Measurements from ENCODE around the gene UMODL1.
A peak's percentile ranks its signal among the peaks of the same experiment; 100 is the strongest.
"Not testable (repeated sequence)": the region's sequence is repeated elsewhere in the genome, so short reads cannot be mapped to it uniquely, and the experiment has no call there.

UMODL1 gene

GRCh38 chr21:42172596-42173483 is 101.7 kb downstream of the UMODL1 start:
- no peak for DNase-seq

GRCh38 chr21:42174173-42174572 is 103.1 kb downstream of the UMODL1 start:
- DNase-seq, result no peak

DNA sequence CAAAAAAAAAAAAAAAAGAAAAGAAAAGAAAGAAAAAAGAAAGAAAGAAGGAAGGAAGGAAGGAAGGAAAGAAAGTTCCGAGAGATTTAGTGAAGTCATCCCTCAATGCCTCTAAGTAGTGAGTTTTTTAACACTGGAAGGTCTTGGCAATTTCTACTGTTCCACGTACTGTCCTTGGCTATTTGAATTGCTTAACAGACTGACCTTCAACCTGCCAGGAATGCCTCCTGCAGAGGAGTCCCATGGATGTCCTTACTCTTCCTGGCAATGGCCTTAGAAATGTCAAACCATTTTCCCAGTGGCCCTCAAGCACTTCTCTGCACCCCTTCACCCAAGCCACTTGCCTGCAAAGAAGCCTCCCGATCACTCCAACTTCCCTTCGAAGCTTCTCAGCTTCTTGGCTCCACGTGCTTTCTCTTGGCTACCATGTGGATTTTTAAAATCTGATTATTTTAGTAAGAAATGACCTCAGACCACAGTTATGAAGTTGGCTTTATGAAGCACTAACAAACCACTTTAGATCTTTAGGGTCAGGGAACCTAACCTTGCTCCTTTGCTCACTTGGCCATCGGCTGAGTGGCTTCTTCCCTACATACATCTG is 104.1 kb downstream of the UMODL1 start:
- no peak for DNase-seq

- DNase-seq, result no peak
Observed at GRCh38 chr21:42176859-42177258, 105.7 kb downstream of the UMODL1 start.

- no peak for DNase-seq
Observed at GRCh38 chr21:42179316-42179715, 108.2 kb downstream of the UMODL1 start.

DNA sequence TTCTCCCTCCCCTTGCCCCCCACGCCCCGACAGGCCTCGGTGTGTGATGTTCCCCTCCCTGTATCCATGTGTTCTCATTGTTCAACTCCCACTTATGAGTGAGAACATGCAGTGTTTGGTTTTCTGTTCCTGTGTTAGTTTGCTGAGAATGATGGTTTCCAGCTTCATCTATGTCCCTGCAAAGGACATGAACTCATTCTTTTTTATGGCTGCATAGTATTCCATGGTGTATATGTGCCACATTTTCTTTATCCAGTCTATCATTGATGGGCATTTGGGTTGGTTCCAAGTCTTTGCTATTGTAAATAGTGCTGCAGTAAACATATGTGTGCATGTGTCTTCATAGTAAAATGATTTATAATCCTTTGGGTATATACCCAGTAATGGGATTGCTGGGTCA is 108.9 kb downstream of the UMODL1 start:
- not testable (repeated sequence) for DNase-seq

GRCh38 chr21:42182713-42183371 is 111.7 kb downstream of the UMODL1 start:
- DNase-seq, result no peak

GRCh38 chr21:42183374-42184266 is 112.5 kb downstream of the UMODL1 start:
- DNase-seq, result no peak

DNA sequence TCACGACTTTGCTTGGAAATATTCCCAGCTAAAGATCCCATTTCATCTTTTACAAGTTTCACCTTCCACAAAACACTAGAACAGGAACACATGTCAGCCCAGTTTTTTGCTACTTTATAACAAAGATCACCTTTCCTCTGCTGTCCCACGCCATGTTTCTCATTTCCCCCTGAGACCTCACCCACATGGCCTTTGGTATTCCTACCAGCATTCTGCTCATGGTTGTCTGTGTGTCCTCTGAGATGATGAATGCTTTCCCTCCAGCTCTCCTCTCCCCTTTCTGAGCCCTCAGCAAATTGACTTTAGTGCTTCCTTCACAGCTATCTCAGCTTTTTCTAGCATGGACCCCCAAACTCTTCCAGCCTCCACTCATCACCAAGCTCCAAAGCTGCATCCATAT is 115.5 kb downstream of the UMODL1 start:
- no peak for DNase-seq

DNA sequence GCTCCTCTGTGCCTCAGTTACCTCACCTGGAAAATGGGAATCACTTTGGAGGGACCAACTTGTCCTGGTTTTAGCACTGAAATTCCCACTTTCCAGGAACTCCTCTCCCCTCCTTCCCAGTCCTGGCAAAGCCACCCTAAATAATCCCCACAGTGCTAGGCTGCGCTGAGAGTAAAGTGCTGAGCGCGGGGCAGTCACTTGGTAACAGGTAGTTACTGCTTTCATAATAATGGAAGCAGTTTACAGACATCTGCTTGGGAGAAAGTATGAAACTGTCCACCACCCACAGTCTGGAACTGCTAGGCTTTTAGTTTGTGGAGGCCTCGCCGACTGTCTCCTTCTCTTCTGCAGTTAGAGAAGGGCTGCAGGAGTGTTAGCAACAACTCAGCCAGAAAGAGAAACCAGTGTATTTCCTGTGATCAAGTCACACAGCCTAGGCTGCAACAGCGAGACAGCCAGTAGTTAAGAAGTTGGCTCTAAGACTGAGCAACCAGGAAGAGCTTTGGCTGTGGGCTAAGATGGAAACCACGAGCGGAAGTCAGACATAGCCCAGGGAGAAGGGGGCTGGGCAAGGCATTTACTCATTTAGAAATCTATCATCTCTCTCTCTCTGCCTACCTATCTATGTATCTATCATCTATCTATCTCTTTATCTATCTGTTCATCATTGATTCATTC is 117.0 kb downstream of the UMODL1 start:
- peak; percentile 89 for DNase-seq

DNA sequence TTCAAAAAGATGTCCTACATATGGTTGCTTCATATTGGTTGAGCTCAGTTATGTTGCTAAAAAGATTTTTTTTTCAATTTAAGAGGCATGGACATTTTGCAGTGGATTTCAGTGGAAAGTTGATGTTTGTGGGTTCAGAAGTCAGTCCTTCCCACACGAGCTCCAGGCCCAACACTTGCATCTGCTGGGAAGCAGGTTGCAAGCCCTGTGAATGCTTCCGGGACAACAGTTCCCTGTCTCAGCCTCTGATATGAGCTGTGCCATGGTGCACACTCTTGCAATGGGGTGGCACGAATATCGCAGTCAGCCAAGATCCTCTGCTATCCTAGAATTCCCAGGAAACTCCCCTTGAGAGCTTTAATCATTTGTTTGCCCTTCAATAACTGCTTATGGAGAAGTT is 117.5 kb downstream of the UMODL1 start:
- DNase-seq, result no peak

DNA sequence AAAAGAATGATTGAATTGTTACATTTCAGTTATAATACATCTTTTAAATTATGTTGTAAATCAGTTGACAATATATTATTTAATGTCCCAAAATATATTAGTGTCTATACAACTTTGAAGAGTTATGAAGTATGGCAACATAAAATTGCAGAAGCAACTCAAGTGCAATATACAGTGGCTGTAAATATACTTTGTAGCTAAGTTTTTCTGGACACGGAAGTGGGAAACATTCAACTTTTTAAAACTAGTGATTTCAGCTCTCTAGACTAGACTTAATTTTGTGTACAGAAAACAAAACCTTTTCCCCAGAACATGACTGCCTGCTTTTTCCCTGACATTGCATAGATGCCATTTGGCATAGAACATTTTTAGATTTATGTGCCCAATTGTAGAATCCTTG is 118.3 kb downstream of the UMODL1 start:
- DNase-seq, result no peak

- no peak for DNase-seq
Observed at GRCh38 chr21:42189860-42190485, 118.9 kb downstream of the UMODL1 start.

DNA sequence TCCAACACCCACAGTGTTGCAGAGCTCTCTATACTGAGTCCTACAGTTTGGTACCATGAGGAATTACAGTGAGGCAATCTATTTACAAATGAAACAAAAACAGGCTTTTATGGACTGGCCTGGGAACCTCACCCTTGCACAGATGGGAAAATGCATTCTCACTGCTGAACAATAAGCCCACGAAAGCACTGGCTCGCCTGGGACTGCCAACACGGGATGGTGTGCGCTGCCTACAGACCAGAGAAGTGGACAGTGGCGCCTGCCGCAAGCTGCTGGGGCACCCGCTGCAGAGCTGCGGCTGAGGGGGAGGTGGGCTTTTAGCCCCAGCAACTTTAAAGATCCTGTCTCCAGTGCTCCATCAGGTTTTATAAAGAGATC is 119.4 kb downstream of the UMODL1 start:
- no peak for DNase-seq

- DNase-seq, result no peak
Observed at GRCh38 chr21:42191064-42191463, 119.9 kb downstream of the UMODL1 start.

DNA sequence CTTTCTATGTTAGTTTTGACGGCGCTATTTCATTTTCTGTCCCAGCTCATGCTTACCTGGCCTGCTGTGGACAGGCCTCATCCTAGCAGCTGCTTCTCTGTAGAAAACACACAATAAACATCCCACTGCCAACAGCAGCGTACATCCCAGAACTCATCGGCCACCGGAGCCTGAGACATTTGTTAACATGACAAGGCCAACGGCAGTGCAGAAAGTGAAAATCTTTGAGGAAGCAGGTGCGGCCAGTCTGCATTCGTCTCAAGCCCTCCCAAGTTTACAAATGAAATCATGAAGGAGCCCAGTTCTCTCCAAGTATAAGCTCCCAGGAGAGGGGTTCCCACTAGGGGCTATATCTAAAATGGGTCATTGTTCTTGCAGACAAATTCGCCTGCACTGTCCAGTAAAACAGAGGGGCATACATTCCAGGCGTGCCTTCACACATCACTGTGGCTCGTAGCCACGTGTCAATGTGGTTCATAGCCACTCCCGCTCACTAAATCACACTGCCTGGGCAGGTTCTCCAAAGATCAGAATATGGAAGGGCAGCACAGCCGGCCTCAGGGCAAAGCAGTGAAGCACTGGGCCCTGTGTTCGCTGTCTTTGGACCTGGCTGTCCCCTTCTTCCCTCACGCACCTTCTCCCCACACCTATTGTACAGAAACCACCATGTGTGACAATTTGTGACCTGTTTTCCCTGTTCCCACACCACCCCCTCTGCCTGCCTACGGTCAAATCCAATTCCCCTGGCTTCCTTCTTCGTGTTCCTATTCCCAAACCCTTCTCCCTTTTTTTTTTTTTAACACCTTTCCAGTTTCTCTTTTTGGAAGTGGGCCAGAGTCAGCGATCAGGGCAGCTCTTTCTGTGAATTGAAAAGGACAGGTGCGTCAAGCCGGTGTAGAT is 120.8 kb downstream of the UMODL1 start:
- no peak for DNase-seq
